ENCODE measurements around the gene C2CD2. TPM values are rescaled to one million over a fixed set of nuclear protein-coding genes. Genes with fewer than 3 reads are reported as not detected.

The C2CD2 gene
- total and polyA plus RNA-seq, 2 of the 4 experiments (the other 2 are of a cell fraction) = 15.6 to 25.3 TPM

GRCh38 chr21:41983229-41983628, 29.4 kb upstream of the C2CD2 start:
- H2AFZ ChIP-seq (replicated peaks; ENCODE audit: low read length, poor library complexity) = no peak overlapping the region
- H2AK5ac ChIP-seq (ENCODE audit: low read depth, low read length) = no peak overlapping the region
- no peak for ATAC-seq (ENCODE audit: low read depth)
- H3K9ac ChIP-seq (ENCODE audit: low read depth, low read length) = no peak overlapping the region
- H3K18ac ChIP-seq (ENCODE audit: low read depth, low read length) = no peak overlapping the region
- H3K23ac ChIP-seq (ENCODE audit: low read depth, low read length) = no peak overlapping the region
- H4K5ac ChIP-seq (ENCODE audit: low read depth, low read length) = no peak overlapping the region
- ChIA-PET CTCF (no interaction called here), POLR2A (ENCODE audit: unreplicated experiment) (no interaction called here)
- no peak overlapping the region for H3K14ac ChIP-seq (replicated peaks; ENCODE audit: low read depth, low read length)
- no peak for DNase-seq
- H3K36me3 ChIP-seq (ENCODE audit: control insufficient read depth, insufficient read depth, low read length) = no peaks in the 10 kb centered on the region
- intact Hi-C loops (cut with micrococcal nuclease) = no loop called here
- no peak overlapping the region for H2BK15ac ChIP-seq (ENCODE audit: low read depth, low read length)
- no peak overlapping the region for H3K4ac ChIP-seq (ENCODE audit: low read depth, low read length)
- no peak overlapping the region for H3K4me3 ChIP-seq (ENCODE audit: insufficient read depth, low read depth, low read length)
- H4K91ac ChIP-seq (ENCODE audit: insufficient read depth, low read depth, low read length) = no peak overlapping the region
- H3K27me3 ChIP-seq (ENCODE audit: control insufficient read depth, insufficient read depth, low read length) = no peaks in the 10 kb centered on the region
- H3K9me3 ChIP-seq (ENCODE audit: control insufficient read depth, insufficient read depth, low read length) = peaks cover 9% of the 10 kb centered on the region
- BruUV-seq (replicated peaks) = no TSS peak
- WGBS, 2 experiments (ENCODE audit: extremely low coverage in 2 of 2, insufficient read length in 1 of 2) = no CpG with 5 or more reads among the region's 1 CpG
- no peak overlapping the region for H2BK20ac ChIP-seq (ENCODE audit: low read depth, low read length)
- no peak overlapping the region for H4K8ac ChIP-seq (ENCODE audit: low read depth in 2 of 2, low read length in 2 of 2)
- no peak overlapping the region for H3K4me2 ChIP-seq (ENCODE audit: low read depth, low read length)
- no peak overlapping the region for H3K27ac ChIP-seq (ENCODE audit: insufficient read depth, low read length)
- TF ChIP-seq RCOR1 (IDR thresholded peaks at IDR 0.05; ENCODE audit: insufficient replicate concordance, low read length) (no peak), RFX5 (IDR thresholded peaks at IDR 0.05; ENCODE audit: low read depth, low read length) (no peak), SMC3 (IDR thresholded peaks at IDR 0.05; ENCODE audit: low read depth, low read length) (no peak), CEBPB (IDR thresholded peaks at IDR 0.05; ENCODE audit: low read depth, low read length) (no peak)
- H2BK5ac ChIP-seq (ENCODE audit: low read depth, low read length, poor library complexity, severe bottlenecking) = no peak overlapping the region
- H3K4me1 ChIP-seq (ENCODE audit: control insufficient read depth, insufficient read depth, low read length) = no peaks in the 10 kb centered on the region
- no peak overlapping the region for H2BK120ac ChIP-seq (ENCODE audit: low read depth, low read length)
- H4K20me1 ChIP-seq (ENCODE audit: insufficient read depth, low read length) = no peaks in the 10 kb centered on the region
- in situ Hi-C loops (cut with MboI; ENCODE audit: low sequenced_read_pairs) = no loop called here
- dilution Hi-C loops (cut with HindIII; ENCODE audit: low sequenced_read_pairs, unreplicated experiment) = no loop called here
- H3K56ac ChIP-seq (ENCODE audit: extremely low read depth, insufficient read depth, low read length) = no peak overlapping the region
- peaks cover 0 to 2% of the 10 kb centered on the region in 2 experiments; a peak in 1 of 4 replicates for H3K79me1 ChIP-seq (ENCODE audit: low read depth in 1 of 2, low read length in 2 of 2)
- H2AK9ac ChIP-seq (replicated peaks; ENCODE audit: low read depth, low read length, poor library complexity) = no peak overlapping the region
- H3K9me1 ChIP-seq (ENCODE audit: insufficient read depth, low read length) = no peaks in the 10 kb centered on the region
